Skin epidermis (tissue), 12 donors: ENCODE measurements around the gene FKBP2.

Experiments
- H3K27ac ChIP-seq, 21 experiments: fragments of 200-600 bp; sonication (generic) in 11 of 21; one replicate each; pipeline ENCODE4 v1.5.0; 2020; ENCODE audit warnings: mild to moderate bottlenecking in 3 of 21, inconsistent platforms in 2 of 21, moderate library complexity in 2 of 21
- H3K4me3 ChIP-seq, 7 experiments: fragments of 200-600 bp; sonication (generic) in 2 of 7; one replicate each; pipeline ENCODE4 v1.5.0; 2020; ENCODE audit warnings: inconsistent platforms in 2 of 7, mild to moderate bottlenecking in 2 of 7, moderate library complexity in 1 of 7

Gene FKBP2

GRCh38 chr11:64245797-64246620, 5.1 kb downstream of the FKBP2 start:
- Histone ChIP-seq H3K27ac (peak overlapping the region; percentile 84 to 98 (median 92)), H3K4me3 (peak overlapping the region; percentile 55 to 80 (median 69))

GRCh38 chr11:64246621-64246870, 5.7 kb downstream of the FKBP2 start:
- peak overlapping the region; percentile 55 to 80 (median 69) for H3K4me3 ChIP-seq
- H3K27ac ChIP-seq, result peak overlapping the region; percentile 84 to 98 (median 92)

- Histone ChIP-seq H3K4me3 (peak within 1 kb of the TSS; percentile 55 to 80 (median 69)), H3K27ac (peak within 1 kb of the TSS; percentile 84 to 98 (median 92))
Observed at GRCh38 chr11:64246871-64247728, 6.2 kb downstream of the FKBP2 start, which contains the start of gene PPP1R14B. Gene PPP1R14B, minus strand, starts transcription at chr11:64246943. Its CDS starts 270 bp downstream, at chr11:64246673.

- H3K27ac ChIP-seq, result peak overlapping the region in 19 of 21 experiments; percentile 66 to 97 (median 87)
- H3K4me3 ChIP-seq, result peak overlapping the region; percentile 43 to 80 (median 69)
Observed at GRCh38 chr11:64247729-64248531, 7.0 kb downstream of the FKBP2 start.

- H3K4me3 ChIP-seq, result no peak overlapping the region
- H3K27ac ChIP-seq, result no peak overlapping the region
Observed at GRCh38 chr11:64248578-64248977, 7.7 kb downstream of the FKBP2 start.

- Histone ChIP-seq H3K27ac (no peak overlapping the region), H3K4me3 (no peak overlapping the region)
Observed at GRCh38 chr11:64249038-64249437, 8.1 kb downstream of the FKBP2 start.

- Histone ChIP-seq H3K4me3 (no peak overlapping the region), H3K27ac (no peak overlapping the region)
Observed at GRCh38 chr11:64249563-64250414, 8.9 kb downstream of the FKBP2 start.

- Histone ChIP-seq H3K27ac (peak overlapping the region in 10 of 21 experiments; percentile 8 to 85 (median 68)), H3K4me3 (peak overlapping the region in 6 of 7 experiments; percentile 55 to 91 (median 78))
Observed at GRCh38 chr11:64250415-64251015, 9.6 kb downstream of the FKBP2 start.

- H3K4me3 ChIP-seq, result peak within 1 kb of the TSS; percentile 55 to 91 (median 70)
- H3K27ac ChIP-seq, result peak within 1 kb of the TSS; percentile 11 to 90 (median 80)
Observed at GRCh38 chr11:64251016-64251752, 10.3 kb downstream of the FKBP2 start, which contains the start of gene PLCB3. Gene PLCB3, plus strand, starts transcription at chr11:64251530. Its CDS starts 120 bp downstream, at chr11:64251650.

GRCh38 chr11:64251753-64252002, 10.8 kb downstream of the FKBP2 start:
- peak overlapping the region; percentile 55 to 91 (median 70) for H3K4me3 ChIP-seq
- peak overlapping the region; percentile 11 to 90 (median 80) for H3K27ac ChIP-seq

- H3K4me3 ChIP-seq, result peak overlapping the region; percentile 55 to 91 (median 70)
- H3K27ac ChIP-seq, result peak overlapping the region; percentile 11 to 90 (median 80)
Observed at GRCh38 chr11:64252003-64252872, 11.3 kb downstream of the FKBP2 start.

GRCh38 chr11:64253043-64253442, 12.1 kb downstream of the FKBP2 start:
- Histone ChIP-seq H3K4me3 (peak overlapping the region in 3 of 7 experiments; percentile 63 to 87 (median 67)), H3K27ac (peak overlapping the region in 5 of 21 experiments; percentile 68 to 87 (median 79))

GRCh38 chr11:64253481-64253880, 12.6 kb downstream of the FKBP2 start:
- Histone ChIP-seq H3K4me3 (no peak overlapping the region), H3K27ac (peak overlapping the region in 1 of 21 experiments; percentile 87)

- Histone ChIP-seq H3K4me3 (no peak overlapping the region), H3K27ac (peak overlapping the region in 1 of 21 experiments; percentile 87)
Observed at GRCh38 chr11:64254326-64254725, 13.4 kb downstream of the FKBP2 start.

- Histone ChIP-seq H3K27ac (no peak overlapping the region), H3K4me3 (no peak overlapping the region)
Observed at GRCh38 chr11:64255135-64256128, 14.5 kb downstream of the FKBP2 start.

- H3K27ac ChIP-seq, result no peak overlapping the region
- H3K4me3 ChIP-seq, result no peak overlapping the region
Observed at GRCh38 chr11:64256300-64256699, 15.4 kb downstream of the FKBP2 start.
